ENCODE data around the gene CAMK1. TPM values are rescaled to one million over a fixed set of nuclear protein-coding genes. Genes with fewer than 3 reads are reported as not detected.

Gene CAMK1
- total and polyA plus RNA-seq, 12 donors = 6.2 to 27.1 (median 9.4) TPM

DNA sequence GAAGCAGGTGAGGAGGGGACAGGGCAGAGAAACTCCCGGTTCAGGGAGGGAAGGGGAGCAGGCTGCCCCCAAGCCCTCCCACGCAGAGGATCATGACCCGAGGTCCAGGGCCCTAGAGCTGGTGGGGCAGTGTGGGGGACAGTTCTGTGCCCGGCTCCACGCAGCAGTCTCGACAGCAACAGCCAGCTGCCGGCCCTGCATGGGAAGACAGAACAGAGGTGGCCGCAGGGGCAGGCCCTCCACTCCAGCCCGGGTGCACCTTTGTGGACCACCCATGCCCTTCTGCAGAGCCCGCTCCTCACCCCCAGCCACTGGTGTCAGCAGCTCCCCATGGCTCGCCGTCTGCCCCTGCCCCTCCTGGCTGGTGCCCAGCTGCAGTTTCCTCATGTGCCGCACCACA lies 12.3 kb downstream of the CAMK1 start:
- no peak for DNase-seq
- TF ChIP-seq CTCF (IDR thresholded peaks at IDR 0.05) = no peak
- Histone ChIP-seq H3K27ac (no peak overlapping the region), H3K9me3 (no peaks in the 10 kb centered on the region), H3K4me1 (peaks cover 0 to 18% (median 12%) of the 10 kb centered on the region in 9 donors), H3K27me3 (no peaks in the 10 kb centered on the region), H3K4me3 (no peak overlapping the region), H3K36me3 (peaks cover 0 to 96% (median 34%) of the 10 kb centered on the region in 9 donors)
- WGBS, 2 donors = 89 to 92% methylated on average over 13 of the region's 13 CpGs
- intact Hi-C loops (cut with DNase I) = no loop called here
- ATAC-seq = no peak

GRCh38 chr3:9754678-9755077 lies 15.1 kb downstream of the CAMK1 start:
- peaks cover 0 to 82% (median 39%) of the 10 kb centered on the region in 9 donors for H3K36me3 ChIP-seq
- DNase-seq = no peak
- intact Hi-C loops (cut with DNase I) = loop anchor here in 2 of 10 donors (5.0 kb wide), 1 partner anchor 38 kb away; the partner anchor contains the start of genes ARPC4 (in 2 of the 2) and TADA3 (in 2 of the 2)
- peaks cover 2 to 36% (median 30%) of the 10 kb centered on the region in 9 donors for H3K4me1 ChIP-seq
- no peaks in the 10 kb centered on the region for H3K27me3 ChIP-seq
- no peaks in the 10 kb centered on the region for H3K9me3 ChIP-seq
- no peak overlapping the region for H3K4me3 ChIP-seq
- no peak for ATAC-seq
- 60 to 63% methylated on average over 8 of the region's 8 CpGs for WGBS, 2 donors
- no peak for TF ChIP-seq CTCF (IDR thresholded peaks at IDR 0.05)
- H3K27ac ChIP-seq = peak overlapping the region in 7 of 10 donors; percentile 35 to 66 (median 42)

DNA sequence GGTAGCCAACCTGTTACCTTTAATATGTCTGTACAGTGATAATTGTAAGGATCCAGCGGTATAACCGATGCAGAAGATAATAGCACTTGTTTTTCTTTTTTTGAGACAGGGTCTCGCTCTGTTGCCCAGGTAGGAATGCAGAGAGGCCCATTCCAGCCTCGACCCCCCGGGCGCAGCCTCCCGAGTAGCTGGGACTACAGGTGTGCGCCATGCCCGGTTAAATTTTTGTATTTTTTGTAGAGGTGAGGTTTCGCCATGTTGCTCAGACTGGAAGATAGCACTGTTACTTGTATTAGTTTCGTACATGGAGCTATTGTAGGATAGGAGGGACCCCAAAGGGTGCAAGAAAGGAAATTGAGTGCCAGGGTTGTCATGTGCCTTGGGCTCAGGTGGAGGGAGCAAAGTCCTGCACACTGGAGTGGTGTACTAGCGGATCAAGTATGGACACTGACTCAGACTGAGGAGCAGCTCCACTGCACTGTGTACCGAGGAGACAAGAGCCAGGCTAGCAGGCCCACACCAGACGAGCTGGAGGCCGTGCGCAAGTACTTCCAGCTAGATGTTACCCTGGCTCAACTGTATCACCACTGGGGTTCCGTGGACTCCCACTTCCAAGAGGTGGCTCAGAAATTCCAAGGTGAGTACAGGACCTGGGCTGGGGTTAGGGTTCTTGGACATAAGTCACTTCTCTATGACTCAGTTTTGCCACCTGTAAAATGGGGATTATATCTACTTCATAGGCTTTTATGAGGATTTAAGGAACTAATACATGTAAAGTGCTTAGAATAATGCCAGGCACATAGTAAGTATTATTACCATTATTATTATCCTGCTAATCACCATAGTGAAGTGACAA lies 19.0 kb downstream of the CAMK1 start:
- Histone ChIP-seq H3K27ac (peak overlapping the region; percentile 70 to 95 (median 91)), H3K4me1 (peaks cover 2 to 46% (median 37%) of the 10 kb centered on the region in 9 donors), H3K36me3 (peaks cover 0 to 73% (median 30%) of the 10 kb centered on the region in 9 donors), H3K27me3 (no peaks in the 10 kb centered on the region), H3K4me3 (peak overlapping the region; percentile 54 to 80 (median 66)), H3K9me3 (no peaks in the 10 kb centered on the region)
- no peak for TF ChIP-seq CTCF (IDR thresholded peaks at IDR 0.05)
- ATAC-seq (no peak), DNase-seq (no peak)
- 46 to 49% methylated on average over 17 of the region's 17 CpGs for WGBS, 2 donors
- intact Hi-C loops (cut with DNase I) = loop anchor here in 2 of 10 donors (5.0 kb wide), 1 partner anchor 42 kb away; the partner anchor contains the start of genes ARPC4 (in 2 of the 2) and TADA3 (in 2 of the 2)

GRCh38 chr3:9749645-9750555 lies 19.8 kb downstream of the CAMK1 start, which contains the start of gene OGG1:
Gene OGG1, plus strand, starts transcription at chr3:9749952. Its CDS starts 335 bp downstream, at chr3:9750287.
- peak; percentile 97 to 99 (median 98) for ATAC-seq
- intact Hi-C loops (cut with DNase I) = loop anchor here in 5 of 10 donors (1.0 to 10.0 kb wide), 5 partner anchors 19 to 245 kb away; partner anchors contain the start of genes ARPC4 (in 3 of the 5), TADA3 (in 3 of the 5) and BRPF1 (in 2 of the 5)

More at GRCh38 chr3:9749645-9750555, 19.8 kb downstream of the CAMK1 start, which contains the start of gene OGG1:
- H3K27me3 ChIP-seq = no peaks in the 10 kb centered on the region
- peaks cover 0 to 74% (median 39%) of the 10 kb centered on the region in 9 donors for H3K36me3 ChIP-seq
- peak within 1 kb of the TSS; percentile 54 to 80 (median 66) for H3K4me3 ChIP-seq
- peak within 1 kb of the TSS; percentile 70 to 95 (median 91) for H3K27ac ChIP-seq
- peaks cover 2 to 37% (median 30%) of the 10 kb centered on the region in 9 donors for H3K4me1 ChIP-seq
- H3K9me3 ChIP-seq = no peaks in the 10 kb centered on the region
- DNase-seq = peak; percentile 98
- 0% methylated on average over 60 of the region's 60 CpGs for WGBS, 2 donors
- peak in 4 of 9 donors; percentile 7 to 34 (median 20) for TF ChIP-seq CTCF (IDR thresholded peaks at IDR 0.05)
